IMR-90 (cell line): ENCODE measurements around the gene SMIM7.

Source experiments
- BHLHE40 ChIP-seq: fragments of 150-350 bp; IDR thresholded peaks from 2 replicates; pipeline ENCODE4 v1.6.1; 2016; ENCODE audit warnings: mild to moderate bottlenecking, low read depth, low read length
- CEBPB ChIP-seq: IDR thresholded peaks from 2 replicates; pipeline ENCODE4 v1.6.1; 2012; ENCODE audit warnings: low read depth, low read length, improper control_type of control experiment
- TF ChIP-seq, protein P1 (sequence below): conservative IDR thresholded peaks from 2 replicates; pipeline ENCODE4 v1.5.1; 2012; ENCODE audit warnings: mild to moderate bottlenecking, low read depth, low read length, improper control_type of control experiment

DNA sequence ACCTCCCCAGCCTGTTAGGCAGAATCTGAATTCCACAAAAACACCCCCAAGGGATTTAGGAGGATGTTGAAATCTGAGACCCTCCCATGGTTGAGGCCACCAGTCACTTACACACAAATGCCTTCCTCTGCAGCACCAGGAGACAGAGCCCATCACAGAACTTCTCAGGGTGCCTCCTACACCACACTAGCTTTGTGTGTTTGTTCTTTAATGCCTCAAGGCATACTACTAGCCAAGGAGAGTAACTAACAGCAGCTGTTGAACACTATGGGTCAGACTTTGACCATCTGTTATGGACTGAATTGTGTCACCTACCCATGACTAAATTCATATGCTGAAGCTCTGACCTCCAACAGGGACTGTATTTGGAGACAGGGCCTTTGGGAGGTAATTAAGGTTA is 22.4 kb downstream of the SMIM7 start:
- TF ChIP-seq, protein P1, sequence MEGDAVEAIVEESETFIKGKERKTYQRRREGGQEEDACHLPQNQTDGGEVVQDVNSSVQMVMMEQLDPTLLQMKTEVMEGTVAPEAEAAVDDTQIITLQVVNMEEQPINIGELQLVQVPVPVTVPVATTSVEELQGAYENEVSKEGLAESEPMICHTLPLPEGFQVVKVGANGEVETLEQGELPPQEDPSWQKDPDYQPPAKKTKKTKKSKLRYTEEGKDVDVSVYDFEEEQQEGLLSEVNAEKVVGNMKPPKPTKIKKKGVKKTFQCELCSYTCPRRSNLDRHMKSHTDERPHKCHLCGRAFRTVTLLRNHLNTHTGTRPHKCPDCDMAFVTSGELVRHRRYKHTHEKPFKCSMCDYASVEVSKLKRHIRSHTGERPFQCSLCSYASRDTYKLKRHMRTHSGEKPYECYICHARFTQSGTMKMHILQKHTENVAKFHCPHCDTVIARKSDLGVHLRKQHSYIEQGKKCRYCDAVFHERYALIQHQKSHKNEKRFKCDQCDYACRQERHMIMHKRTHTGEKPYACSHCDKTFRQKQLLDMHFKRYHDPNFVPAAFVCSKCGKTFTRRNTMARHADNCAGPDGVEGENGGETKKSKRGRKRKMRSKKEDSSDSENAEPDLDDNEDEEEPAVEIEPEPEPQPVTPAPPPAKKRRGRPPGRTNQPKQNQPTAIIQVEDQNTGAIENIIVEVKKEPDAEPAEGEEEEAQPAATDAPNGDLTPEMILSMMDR: no peak
- TF ChIP-seq BHLHE40: no peak
- no peak for TF ChIP-seq CEBPB
